Stimulated activated CD4-positive, alpha-beta T cell treated with anti-CD3 and anti-CD28 coated beads, Interleukin-4, amount 100 ng/mL, for 1 hour (primary cell): ENCODE measurements around the gene OR6C6.
"Not testable (repeated sequence)": the region's sequence is repeated elsewhere in the genome, so short reads cannot be mapped to it uniquely, and the experiment has no call there.

ENCODE experiments used
- DNase-seq: peaks from one replicate; pipeline ENCODE4 v3.0.0-alpha.2; 2020

Gene OR6C6

GRCh38 chr12:55296469-55296868, at the start of gene OR6C6:
Gene OR6C6 (minus strand): TSS chr12:55296569. CDS start chr12:55295232, 1,337 bp downstream.
- DNase-seq: no peak

- no peak for DNase-seq
Measured at GRCh38 chr12:55336002-55336401, 39.6 kb upstream of the OR6C6 start.

DNA sequence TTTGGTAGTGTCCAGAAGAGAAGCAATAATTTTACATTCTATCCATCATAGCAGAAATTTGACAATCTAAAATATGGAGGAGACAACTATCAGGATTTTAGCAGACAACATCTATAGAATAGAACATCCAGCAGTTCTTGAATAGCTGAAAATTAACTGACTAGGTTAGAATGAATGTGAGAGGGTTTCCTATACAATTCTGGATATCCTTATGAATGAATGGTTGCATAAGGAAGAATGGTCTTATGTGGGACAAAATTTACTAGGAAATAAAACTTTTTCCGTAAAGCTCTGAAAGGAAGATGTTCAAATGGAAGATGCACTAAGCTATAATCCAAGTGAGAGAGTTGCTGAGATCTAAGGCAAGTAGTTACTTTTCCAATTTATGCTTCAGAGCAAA, 34.1 kb upstream of the OR6C6 start, which contains the start of gene OR6C3:
OR6C3 (plus strand) TSS at position 301 of the 400 bp plus-strand sequence. CDS start 955 bp downstream, outside the sequence.
- no peak for DNase-seq

DNA sequence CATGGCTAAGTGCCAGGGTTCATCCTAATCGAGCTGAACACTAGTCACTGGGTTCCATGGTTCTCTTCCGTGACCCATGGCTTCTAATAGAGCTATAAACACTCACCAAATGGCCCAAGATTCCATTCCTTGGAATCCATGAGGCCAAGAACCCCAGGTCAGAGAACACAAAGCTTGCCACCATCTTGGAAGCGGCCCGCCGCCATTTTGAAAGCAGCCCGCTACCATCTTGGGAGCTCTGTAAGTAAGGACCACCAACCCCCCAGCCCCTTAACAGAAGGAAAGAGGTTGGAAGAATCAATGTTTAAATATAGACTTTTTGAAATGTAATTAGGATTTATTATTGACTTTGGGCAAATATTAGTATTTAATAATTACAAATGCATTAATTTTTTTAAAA, 29.4 kb upstream of the OR6C6 start:
- not testable (repeated sequence) for DNase-seq

DNA sequence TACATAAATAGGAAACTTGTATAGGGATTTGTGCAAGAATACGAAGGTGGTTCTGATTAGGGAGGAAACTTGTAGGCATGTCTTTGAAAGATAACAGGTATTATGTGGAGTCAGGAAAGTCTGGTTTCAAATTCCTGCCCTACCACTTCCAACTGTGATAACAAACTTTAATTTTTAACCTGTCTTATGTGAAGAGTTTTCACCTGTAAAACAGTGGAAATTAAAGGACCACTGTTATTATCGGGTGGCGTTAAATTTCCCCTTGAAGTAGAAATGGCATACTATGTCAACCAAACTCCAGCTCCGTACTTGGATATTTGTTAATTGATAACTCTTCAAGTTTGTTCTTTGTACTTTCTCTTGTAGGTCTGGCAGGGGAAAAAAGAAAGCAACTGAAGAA, 23.8 kb upstream of the OR6C6 start:
- DNase-seq: no peak

DNA sequence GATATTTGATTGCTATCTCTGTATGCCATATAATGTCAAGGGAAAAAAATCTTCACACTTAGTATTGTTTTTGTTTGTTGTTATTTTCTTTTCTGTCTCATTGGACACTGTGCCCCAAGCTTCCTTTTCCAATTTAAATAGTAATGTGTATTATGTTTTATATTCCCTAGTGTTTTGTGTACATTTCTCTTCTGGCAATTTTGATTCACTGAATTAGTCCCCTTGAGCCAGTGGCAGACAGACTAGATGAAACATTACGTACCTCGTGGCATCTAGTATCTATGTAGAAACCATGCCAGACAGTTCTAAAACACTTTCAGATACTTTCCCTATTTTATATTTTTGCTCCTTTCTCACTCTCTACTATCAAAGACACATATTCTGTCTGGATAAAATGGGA, 17.7 kb upstream of the OR6C6 start, which contains the start of gene OR6C1:
OR6C1 (plus strand) TSS at position 301 of the 400 bp plus-strand sequence. CDS start 6,257 bp downstream, outside the sequence.
- no peak for DNase-seq

GRCh38 chr12:55289999-55290398, 6.4 kb downstream of the OR6C6 start:
- no peak for DNase-seq

DNA sequence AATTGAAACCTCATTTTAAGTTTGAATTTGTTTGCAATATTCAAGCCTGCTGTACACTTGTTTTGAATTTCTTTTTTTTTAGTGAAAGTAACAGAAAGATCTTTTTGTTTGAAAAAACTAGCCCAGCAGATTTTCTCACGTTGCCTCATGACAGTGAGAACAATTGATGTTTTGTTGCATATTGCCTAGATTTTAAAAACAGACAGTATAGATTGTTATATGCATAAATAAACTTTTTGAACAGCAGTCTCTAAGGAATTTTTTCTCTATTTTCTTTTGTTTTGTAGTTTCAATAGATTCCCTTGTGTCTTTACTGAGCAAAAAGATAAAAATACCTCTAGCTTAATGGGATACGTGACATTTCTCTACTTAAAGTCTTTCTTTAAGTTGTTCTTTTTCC, 15.4 kb downstream of the OR6C6 start:
- no peak for DNase-seq

DNA sequence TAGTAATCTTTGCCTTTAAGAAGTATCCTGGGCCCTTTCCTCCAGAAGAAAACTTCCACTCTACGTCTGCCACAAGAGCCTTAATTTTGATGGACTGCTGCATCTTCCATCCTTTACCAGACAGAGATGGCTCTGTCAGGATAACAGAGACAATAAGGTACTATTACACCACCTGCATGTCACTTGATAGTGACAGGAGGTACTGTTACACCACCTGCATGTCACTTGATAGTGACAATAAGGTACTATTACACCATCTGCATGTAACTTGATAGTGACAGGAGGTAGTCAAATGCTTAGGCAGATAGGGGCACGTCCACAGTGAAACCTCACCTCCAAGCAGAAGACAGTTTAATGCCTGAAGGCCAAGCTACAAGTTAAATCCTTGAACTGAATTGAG, 38.1 kb downstream of the OR6C6 start:
- DNase-seq: no peak

DNA sequence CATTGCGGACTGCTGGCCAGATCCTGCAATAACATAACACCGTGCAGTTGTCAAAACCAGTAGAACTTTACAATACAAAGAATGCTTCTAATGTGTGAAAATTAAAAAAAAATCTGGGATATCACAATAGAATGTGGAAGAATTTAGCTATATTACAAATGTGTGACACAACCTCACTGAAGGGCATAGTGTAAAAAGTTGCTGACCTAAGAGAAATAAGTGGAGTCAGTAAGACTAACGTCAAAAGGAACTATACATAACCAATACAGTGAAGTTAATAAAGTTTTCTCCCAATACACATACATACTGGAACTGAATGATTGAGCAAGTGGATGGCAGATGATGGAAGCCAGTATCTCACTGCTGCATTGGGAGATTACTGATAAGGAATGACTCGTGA, 39.5 kb downstream of the OR6C6 start:
- no peak for DNase-seq

DNA sequence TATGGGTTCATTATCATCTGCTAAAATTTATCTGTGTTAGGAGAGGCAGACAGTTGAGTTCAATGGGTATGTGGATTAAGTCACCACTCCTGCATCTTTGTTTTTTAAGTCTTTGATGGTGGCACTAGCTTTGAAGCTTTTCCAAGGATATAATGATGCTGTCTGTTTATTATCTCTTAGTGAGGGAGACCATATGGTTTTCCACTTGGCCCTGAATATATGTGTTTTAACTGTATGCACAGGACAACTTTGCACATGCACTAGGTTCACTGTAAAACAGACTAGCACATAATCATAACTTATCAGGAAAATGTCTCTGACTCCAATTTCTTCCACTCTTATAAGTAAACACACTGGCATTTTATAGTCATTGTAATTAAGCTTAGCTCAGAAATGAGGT, 43.1 kb downstream of the OR6C6 start:
- DNase-seq: no peak

- no peak for DNase-seq
Measured at GRCh38 chr12:55250944-55251343, 45.4 kb downstream of the OR6C6 start.

DNA sequence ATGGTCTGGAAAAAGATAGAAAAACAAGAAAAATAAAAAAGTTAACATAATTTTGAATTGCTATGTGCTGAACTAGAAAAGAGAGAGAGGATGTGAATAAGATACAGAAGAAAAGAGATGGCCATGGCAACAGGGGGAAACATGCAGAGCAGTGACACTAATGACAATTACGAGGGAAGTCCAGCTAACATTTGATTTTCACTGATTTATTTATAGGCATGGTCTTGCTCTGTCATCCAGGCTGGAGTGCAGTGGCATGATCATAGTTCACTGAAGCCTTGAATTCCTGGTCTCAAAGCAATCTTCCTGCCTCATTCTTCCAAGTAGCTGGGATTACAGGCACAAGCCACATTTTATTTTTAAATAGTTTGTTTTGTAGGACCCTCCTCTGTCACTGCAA, 50.2 kb downstream of the OR6C6 start:
- DNase-seq: no peak

DNA sequence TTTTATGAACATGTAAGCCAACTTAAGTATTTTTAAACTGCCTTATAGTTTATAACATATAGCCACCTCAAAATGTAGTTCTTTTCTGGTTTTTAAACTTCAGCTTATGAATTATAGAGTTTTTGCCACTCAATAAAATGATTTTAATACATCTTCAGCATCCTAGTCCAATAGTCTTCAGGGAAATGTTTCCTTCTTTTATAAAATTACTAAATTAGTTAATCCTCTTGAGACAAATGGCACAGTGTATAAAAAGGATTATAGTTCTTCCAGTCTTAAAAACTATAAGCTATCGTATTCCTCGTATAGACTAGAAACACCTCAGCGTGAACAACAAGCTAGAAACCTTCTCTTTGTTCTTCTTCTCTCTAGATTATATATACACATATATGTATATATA, 52.1 kb downstream of the OR6C6 start, which contains the start of gene OR6C74:
OR6C74 (plus strand) TSS at position 301 of the 400 bp plus-strand sequence. CDS start 2,679 bp downstream, outside the sequence.
- no peak for DNase-seq
